ENCODE data around the gene KCNIP1. TPM values are rescaled to one million over a fixed set of nuclear protein-coding genes. Genes with fewer than 3 reads are reported as not detected.
A peak's percentile ranks its signal among the peaks of the same experiment; 100 is the strongest.

Gene KCNIP1
- total RNA-seq, 1 experiment from 2014 or later = not detected

- peak overlapping the region; percentile 20 to 47 for H3K4me3 ChIP-seq (ENCODE audit: low read depth in 2 of 2, low read length in 2 of 2)
- ATAC-seq = peak; percentile 75
- H3K27ac ChIP-seq (ENCODE audit: low read length) = no peak overlapping the region
- peaks cover 3% of the 10 kb centered on the region for H3K4me1 ChIP-seq (ENCODE audit: control insufficient read depth, insufficient read depth, low read length)
- no peak for DNase-seq (ENCODE audit: low read depth, low spot score)
- H3K9me3 ChIP-seq (ENCODE audit: control insufficient read depth, insufficient read depth, low read depth, low read length) = no peaks in the 10 kb centered on the region
- H3K27me3 ChIP-seq (ENCODE audit: control insufficient read depth, insufficient read depth, low read length) = no peaks in the 10 kb centered on the region
- TF ChIP-seq REST (IDR thresholded peaks at IDR 0.05; ENCODE audit: insufficient read depth in 1 of 2, low read depth in 2 of 2, low read length in 1 of 2) (no peak), SIN3A (IDR thresholded peaks at IDR 0.05; ENCODE audit: borderline replicate concordance, insufficient read depth, low read depth, low read length) (no peak), CTCF (IDR thresholded peaks at IDR 0.05) (peak; percentile 96), POLR2AphosphoS5 (IDR thresholded peaks at IDR 0.05; ENCODE audit: low read depth, low read length) (no peak)
- POLR2A ChIA-PET = no interaction called here
- in situ Hi-C loops (cut with HindIII; ENCODE audit: low pct_unique_long_range_greater_than_20kb, low sequenced_read_pairs) (no loop called here), intact Hi-C loops (cut with micrococcal nuclease; ENCODE audit: unreplicated experiment) (loop anchor here (1.0 to 5.0 kb wide), 2 partner anchors 198 to 406 kb away; no protein-coding TSS in a partner anchor)
- CTCF ChIA-PET = no interaction called here
- no TSS peak for BruUV-seq (replicated peaks)
- H3K36me3 ChIP-seq (ENCODE audit: control insufficient read depth, insufficient read depth, low read length) = no peaks in the 10 kb centered on the region
Observed at GRCh38 chr5:170632985-170633234, 129.1 kb downstream of the KCNIP1 start.

- in situ Hi-C loops (cut with HindIII; ENCODE audit: low pct_unique_long_range_greater_than_20kb, low sequenced_read_pairs) (no loop called here), intact Hi-C loops (cut with micrococcal nuclease; ENCODE audit: unreplicated experiment) (loop anchor here (5.0 kb wide), 1 partner anchor 406 kb away; no protein-coding TSS in a partner anchor)
- DNase-seq (ENCODE audit: low read depth, low spot score) = peak; percentile 27
- H3K9me3 ChIP-seq (ENCODE audit: control insufficient read depth, insufficient read depth, low read depth, low read length) = no peaks in the 10 kb centered on the region
- ATAC-seq = peak; percentile 44
- POLR2A ChIA-PET = interaction anchor here (0.7 kb wide), 1 partner anchor 127 kb away, joined by 3 read pairs; no protein-coding TSS in a partner anchor
- peaks cover 3% of the 10 kb centered on the region for H3K4me1 ChIP-seq (ENCODE audit: control insufficient read depth, insufficient read depth, low read length)
- CTCF ChIA-PET = interaction anchor here (0.6 to 1.0 kb wide), 2 partner anchors 8 to 158 kb away, joined by 3 to 4 read pairs; no protein-coding TSS in a partner anchor
- H3K4me3 ChIP-seq (ENCODE audit: low read depth in 2 of 2, low read length in 2 of 2) = peak overlapping the region; percentile 20 to 47
- H3K27me3 ChIP-seq (ENCODE audit: control insufficient read depth, insufficient read depth, low read length) = no peaks in the 10 kb centered on the region
- no peak overlapping the region for H3K27ac ChIP-seq (ENCODE audit: low read length)
- no peaks in the 10 kb centered on the region for H3K36me3 ChIP-seq (ENCODE audit: control insufficient read depth, insufficient read depth, low read length)
- BruUV-seq (replicated peaks) = no TSS peak
- peak; percentile 44 for TF ChIP-seq CTCF (IDR thresholded peaks at IDR 0.05)
- no peak for TF ChIP-seq POLR2AphosphoS5 (IDR thresholded peaks at IDR 0.05; ENCODE audit: low read depth, low read length)
Observed at GRCh38 chr5:170633235-170634081, 129.6 kb downstream of the KCNIP1 start.

Data from Panc1 (cell line).